ENCODE measurements around the gene FNIP2. TPM values are rescaled to one million over a fixed set of nuclear protein-coding genes. Genes with fewer than 3 reads are reported as not detected.

Gene FNIP2
- total and polyA plus RNA-seq, 9 of the 15 experiments (the other 6 are each of a cell fraction or from before 2014, with no cell fraction given), result 1.7 to 15.5 (median 8.3) TPM

- TF ChIP-seq ZNF318 (IDR thresholded peaks at IDR 0.05; ENCODE audit: borderline replicate concordance in 1 of 2, low read depth in 1 of 2) (peak in 1 of 2 experiments; percentile 21; a peak in 1 of 4 replicates), CREB5 (CRISPR knock-in tag; IDR thresholded peaks at IDR 0.05) (no peak), CBX5 (IDR thresholded peaks at IDR 0.05; ENCODE audit: borderline replicate concordance, low read depth) (no peak), ZFX (CRISPR knock-in tag; IDR thresholded peaks at IDR 0.05) (no peak), REST (IDR thresholded peaks at IDR 0.05; ENCODE audit: borderline replicate concordance) (no peak), REST (CRISPR knock-in tag; IDR thresholded peaks at IDR 0.05; ENCODE audit: low read depth) (no peak), ESRRA (IDR thresholded peaks at IDR 0.05; ENCODE audit: borderline replicate concordance, low read depth) (no peak), BRCA1 (IDR thresholded peaks at IDR 0.05) (no peak), BRCA1 (CRISPR knock-in tag; IDR thresholded peaks at IDR 0.05) (no peak)
These were observed 41.0 kb downstream of the FNIP2 start (continued) for GRCh38 chr4:158809611-158810486.

All from K562 (cell line).